ENCODE results near the gene DOK1.

- TF ChIP-seq POLR2A (IDR thresholded peaks at IDR 0.05; ENCODE audit: low read length) (no peak), GATA1 (IDR thresholded peaks at IDR 0.05; ENCODE audit: low read depth, low read length) (no peak)
Measured at GRCh38 chr2:74584088-74584645, 29.6 kb downstream of the DOK1 start.
